Hippocampal formation (tissue), 2 donors: Measurements from ENCODE around the gene TAC3.
"Not testable (repeated sequence)": the region's sequence is repeated elsewhere in the genome, so short reads cannot be mapped to it uniquely, and the experiment has no call there.

Source experiments
- DNase-seq, 2 donors: peaks; one replicate each; lab custom pipeline; 2025; lab: John Stamatoyannopoulos, UW

The TAC3 gene

GRCh38 chr12:57004651-57005050 is 11.7 kb downstream of the TAC3 start:
- no peak for DNase-seq

GRCh38 chr12:57003395-57003794 is 12.9 kb downstream of the TAC3 start:
- no peak for DNase-seq

- no peak for DNase-seq
Measured at GRCh38 chr12:57001448-57001906, 14.9 kb downstream of the TAC3 start.

GRCh38 chr12:57000393-57000792 is 15.9 kb downstream of the TAC3 start:
- DNase-seq: no peak

GRCh38 chr12:56999456-56999855 is 16.9 kb downstream of the TAC3 start:
- no peak for DNase-seq

GRCh38 chr12:56998981-56999380 is 17.3 kb downstream of the TAC3 start:
- DNase-seq: no peak

- no peak for DNase-seq
Measured at GRCh38 chr12:56998316-56998715, 18.0 kb downstream of the TAC3 start.

- no peak for DNase-seq
Measured at GRCh38 chr12:56996793-56997545, 19.4 kb downstream of the TAC3 start.

GRCh38 chr12:56995930-56996496 is 20.3 kb downstream of the TAC3 start:
- no peak for DNase-seq

GRCh38 chr12:56995201-56995929 is 21.0 kb downstream of the TAC3 start:
- no peak for DNase-seq

- DNase-seq: no peak
Measured at GRCh38 chr12:56994231-56994746, 22.0 kb downstream of the TAC3 start.

GRCh38 chr12:56993346-56993745 is 23.0 kb downstream of the TAC3 start:
- no peak for DNase-seq

GRCh38 chr12:56991319-56992246 is 24.7 kb downstream of the TAC3 start:
- peak; percentile 18 to 22 for DNase-seq

- no peak for DNase-seq
Measured at GRCh38 chr12:56990648-56991318, 25.5 kb downstream of the TAC3 start.

GRCh38 chr12:56989861-56990610 is 26.3 kb downstream of the TAC3 start:
- DNase-seq: no peak

GRCh38 chr12:56988207-56988739 is 28.1 kb downstream of the TAC3 start:
- no peak for DNase-seq

- DNase-seq: peak; percentile 65 to 72
Measured at GRCh38 chr12:56987551-56988053, 28.7 kb downstream of the TAC3 start.

GRCh38 chr12:56987011-56987410 is 29.3 kb downstream of the TAC3 start:
- DNase-seq: no peak

- not testable (repeated sequence) for DNase-seq
Measured at GRCh38 chr12:56985714-56986113, 30.6 kb downstream of the TAC3 start.

GRCh38 chr12:56983386-56983785 is 32.9 kb downstream of the TAC3 start:
- no peak for DNase-seq
